Measurements from ENCODE around the gene FXN. TPM values are rescaled to one million over a fixed set of nuclear protein-coding genes. Genes with fewer than 3 reads are reported as not detected.

The FXN gene
- total RNA-seq, 2 experiments from 2014 or later: 14.1 to 15.2 TPM

DNA sequence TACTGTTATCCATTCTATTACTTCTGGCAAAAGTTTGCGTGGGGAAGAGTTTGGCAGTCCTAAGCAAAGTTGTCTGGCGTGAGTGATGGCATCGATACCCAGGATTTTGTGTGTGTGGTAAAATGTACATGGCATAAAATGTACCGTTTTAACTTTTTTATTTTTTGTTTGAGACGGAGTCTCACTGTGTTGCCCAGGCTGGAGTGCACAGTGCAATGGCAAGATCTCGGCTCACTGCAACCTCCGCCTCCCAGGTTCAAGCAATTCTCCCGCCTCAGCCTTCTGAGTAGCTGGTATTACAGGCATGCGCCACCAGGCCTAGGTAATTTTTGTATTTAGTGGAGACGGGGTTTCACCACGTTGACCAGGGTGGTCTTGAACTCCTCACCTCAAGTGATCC lies 83.1 kb downstream of the FXN start:
- ChIA-PET CTCF (interaction anchor here (1.0 kb wide), 1 partner anchor 65 kb away, joined by 4 read pairs; no protein-coding TSS in a partner anchor), POLR2A (no interaction called here)
- peaks cover 2% of the 10 kb centered on the region for H3K27me3 Mint-ChIP-seq
- no peak overlapping the region for H3K27ac Mint-ChIP-seq
- no peaks in the 10 kb centered on the region for H3K9me3 Mint-ChIP-seq
- H3K4me1 Mint-ChIP-seq (ENCODE audit: low read depth): peaks cover 7% of the 10 kb centered on the region
- H3K36me3 Mint-ChIP-seq: no peaks in the 10 kb centered on the region
- no peak overlapping the region for H3K4me3 Mint-ChIP-seq
- intact Hi-C loops (cut with micrococcal nuclease): no loop called here
- DNase-seq: no peak

- POLR2A ChIA-PET: no interaction called here
- peak overlapping the region; percentile 67 for H3K4me3 Mint-ChIP-seq
- no peak overlapping the region for H3K27ac Mint-ChIP-seq
- H3K9me3 Mint-ChIP-seq: no peaks in the 10 kb centered on the region
- DNase-seq: peak; percentile 29
- intact Hi-C loops (cut with micrococcal nuclease): loop anchor here (2.0 to 5.0 kb wide), 2 partner anchors 48 to 78 kb away; no protein-coding TSS in a partner anchor
- H3K4me1 Mint-ChIP-seq (ENCODE audit: low read depth): peaks cover 7% of the 10 kb centered on the region
- peaks cover 2% of the 10 kb centered on the region for H3K27me3 Mint-ChIP-seq
- H3K36me3 Mint-ChIP-seq: no peaks in the 10 kb centered on the region
- CTCF ChIA-PET: interaction anchor here (0.8 to 1.0 kb wide), 4 partner anchors 61 to 103 kb away, joined by 3 read pairs; partner anchors contain the start of gene FXN
These were observed 85.0 kb downstream of the FXN start for GRCh38 chr9:69120380-69121154.

GRCh38 chr9:69121155-69122081 lies 85.9 kb downstream of the FXN start:
- intact Hi-C loops (cut with micrococcal nuclease): loop anchor here (1.0 to 5.0 kb wide), 3 partner anchors 47 to 79 kb away; no protein-coding TSS in a partner anchor
- H3K9me3 Mint-ChIP-seq: no peaks in the 10 kb centered on the region
- H3K27me3 Mint-ChIP-seq: peaks cover 2% of the 10 kb centered on the region
- H3K36me3 Mint-ChIP-seq: no peaks in the 10 kb centered on the region
- DNase-seq: peak; percentile 38
- peak overlapping the region; percentile 88 for H3K4me3 Mint-ChIP-seq
- H3K27ac Mint-ChIP-seq: no peak overlapping the region
- POLR2A ChIA-PET: interaction anchor here (1.2 to 1.5 kb wide), 3 partner anchors 10 to 53 kb away, joined by 3 to 5 read pairs (median 4); partner anchors contain the start of gene TJP2
- CTCF ChIA-PET: interaction anchor here (0.7 to 1.6 kb wide), 9 partner anchors 48 to 102 kb away, joined by 3 to 6 read pairs (median 3); partner anchors contain the start of gene FXN
- H3K4me1 Mint-ChIP-seq (ENCODE audit: low read depth): peaks cover 7% of the 10 kb centered on the region

- peaks cover 7% of the 10 kb centered on the region for H3K4me1 Mint-ChIP-seq (ENCODE audit: low read depth)
- peak overlapping the region; percentile 88 for H3K4me3 Mint-ChIP-seq
- ChIA-PET POLR2A (interaction anchor here (1.2 to 1.5 kb wide), 3 partner anchors 9 to 52 kb away, joined by 3 to 5 read pairs (median 4); partner anchors contain the start of gene TJP2), CTCF (interaction anchor here (0.7 to 1.6 kb wide), 5 partner anchors 47 to 87 kb away, joined by 3 to 6 read pairs (median 3); partner anchors contain the start of gene FXN)
- peak; percentile 58 for DNase-seq
- H3K27me3 Mint-ChIP-seq: peaks cover 2% of the 10 kb centered on the region
- no peak overlapping the region for H3K27ac Mint-ChIP-seq
- intact Hi-C loops (cut with micrococcal nuclease): loop anchor here (1.0 to 5.0 kb wide), 2 partner anchors 71 to 80 kb away; no protein-coding TSS in a partner anchor
- no peaks in the 10 kb centered on the region for H3K9me3 Mint-ChIP-seq
- H3K36me3 Mint-ChIP-seq: no peaks in the 10 kb centered on the region
These were observed 86.6 kb downstream of the FXN start for GRCh38 chr9:69122082-69122548.

GRCh38 chr9:69122549-69123141 lies 87.1 kb downstream of the FXN start:
- Mint-ChIP-seq H3K36me3 (no peaks in the 10 kb centered on the region), H3K9me3 (no peaks in the 10 kb centered on the region), H3K4me3 (peak overlapping the region; percentile 88), H3K4me1 (ENCODE audit: low read depth) (peaks cover 7% of the 10 kb centered on the region), H3K27ac (no peak overlapping the region), H3K27me3 (peaks cover 2% of the 10 kb centered on the region)
- intact Hi-C loops (cut with micrococcal nuclease): loop anchor here (1.0 to 5.0 kb wide), 2 partner anchors 71 to 80 kb away; no protein-coding TSS in a partner anchor
- ChIA-PET CTCF (interaction anchor here (0.7 to 1.6 kb wide), 5 partner anchors 46 to 87 kb away, joined by 3 to 6 read pairs (median 3); partner anchors contain the start of gene FXN), POLR2A (interaction anchor here (1.2 to 1.5 kb wide), 3 partner anchors 9 to 52 kb away, joined by 3 to 5 read pairs (median 4); partner anchors contain the start of gene TJP2)
- no peak for DNase-seq

- Mint-ChIP-seq H3K27ac (no peak overlapping the region), H3K27me3 (no peaks in the 10 kb centered on the region), H3K4me3 (no peak overlapping the region), H3K9me3 (no peaks in the 10 kb centered on the region), H3K36me3 (no peaks in the 10 kb centered on the region), H3K4me1 (ENCODE audit: low read depth) (no peaks in the 10 kb centered on the region)
- ChIA-PET CTCF (no interaction called here), POLR2A (interaction anchor here (1.2 kb wide), 1 partner anchor 9 kb away, joined by 5 read pairs; no protein-coding TSS in a partner anchor)
- no peak for DNase-seq
- intact Hi-C loops (cut with micrococcal nuclease): no loop called here
These were observed 95.2 kb downstream of the FXN start for GRCh38 chr9:69130456-69131441.

DNA sequence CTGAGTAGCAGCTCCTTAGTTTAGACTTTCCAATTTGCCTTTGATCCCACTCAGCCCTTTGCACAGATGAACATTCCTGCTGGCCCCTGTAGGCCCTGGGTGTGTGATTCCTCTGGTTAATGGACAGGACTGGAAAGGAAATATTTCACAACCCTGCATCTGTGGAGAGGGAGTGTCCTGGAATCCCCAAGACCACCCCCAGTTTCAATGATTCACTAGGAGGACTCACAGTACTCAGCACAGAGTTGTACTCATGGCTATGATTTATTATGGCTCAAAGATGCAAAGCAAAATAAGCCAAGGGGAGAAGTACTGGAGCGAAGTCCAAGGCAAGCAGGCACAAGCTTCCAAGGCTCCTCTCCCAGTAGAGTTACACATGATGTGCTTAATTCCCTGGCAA lies 96.1 kb downstream of the FXN start:
- Mint-ChIP-seq H3K36me3 (no peaks in the 10 kb centered on the region), H3K27me3 (no peaks in the 10 kb centered on the region), H3K27ac (no peak overlapping the region), H3K4me1 (ENCODE audit: low read depth) (no peaks in the 10 kb centered on the region), H3K9me3 (no peaks in the 10 kb centered on the region), H3K4me3 (no peak overlapping the region)
- intact Hi-C loops (cut with micrococcal nuclease): no loop called here
- DNase-seq: no peak
- ChIA-PET CTCF (interaction anchor here (0.8 kb wide), 1 partner anchor 62 kb away, joined by 3 read pairs; no protein-coding TSS in a partner anchor), POLR2A (interaction anchor here (1.2 kb wide), 1 partner anchor 10 kb away, joined by 5 read pairs; no protein-coding TSS in a partner anchor)

DNA sequence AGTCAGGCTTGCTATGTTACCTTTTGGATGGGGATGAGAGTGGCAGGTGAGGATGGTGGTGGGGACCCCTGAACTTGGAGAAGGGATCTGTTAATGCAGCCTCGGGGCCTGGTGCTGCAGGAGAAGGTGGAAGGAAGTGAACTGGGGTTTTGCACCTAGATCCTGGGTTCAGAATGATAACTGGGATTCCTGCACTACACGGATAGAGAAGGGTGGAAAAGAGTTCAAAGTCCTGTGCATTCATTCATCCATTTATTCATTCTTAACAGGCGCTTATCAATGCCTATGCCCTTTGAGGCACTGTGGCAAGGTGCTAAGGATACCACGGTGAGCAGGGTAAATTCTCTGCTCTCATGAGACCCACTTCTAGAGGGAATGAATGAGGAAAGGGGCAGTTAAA lies 96.8 kb downstream of the FXN start:
- Mint-ChIP-seq H3K4me1 (ENCODE audit: low read depth) (no peaks in the 10 kb centered on the region), H3K4me3 (no peak overlapping the region)

GRCh38 chr9:69134412-69134811 lies 98.9 kb downstream of the FXN start:
- H3K27ac Mint-ChIP-seq: no peak overlapping the region
- POLR2A ChIA-PET: no interaction called here
- peaks cover 4% of the 10 kb centered on the region for H3K36me3 Mint-ChIP-seq

More for the DNA sequence above, 96.8 kb downstream of the FXN start:
- H3K27ac Mint-ChIP-seq: no peak overlapping the region
- ChIA-PET POLR2A (interaction anchor here (1.2 kb wide), 1 partner anchor 10 kb away, joined by 5 read pairs; no protein-coding TSS in a partner anchor), CTCF (interaction anchor here (0.8 kb wide), 1 partner anchor 61 kb away, joined by 3 read pairs; no protein-coding TSS in a partner anchor)
- no peaks in the 10 kb centered on the region for H3K27me3 Mint-ChIP-seq
- H3K9me3 Mint-ChIP-seq: no peaks in the 10 kb centered on the region
- no peaks in the 10 kb centered on the region for H3K36me3 Mint-ChIP-seq
- DNase-seq: no peak
- intact Hi-C loops (cut with micrococcal nuclease): no loop called here

DNA sequence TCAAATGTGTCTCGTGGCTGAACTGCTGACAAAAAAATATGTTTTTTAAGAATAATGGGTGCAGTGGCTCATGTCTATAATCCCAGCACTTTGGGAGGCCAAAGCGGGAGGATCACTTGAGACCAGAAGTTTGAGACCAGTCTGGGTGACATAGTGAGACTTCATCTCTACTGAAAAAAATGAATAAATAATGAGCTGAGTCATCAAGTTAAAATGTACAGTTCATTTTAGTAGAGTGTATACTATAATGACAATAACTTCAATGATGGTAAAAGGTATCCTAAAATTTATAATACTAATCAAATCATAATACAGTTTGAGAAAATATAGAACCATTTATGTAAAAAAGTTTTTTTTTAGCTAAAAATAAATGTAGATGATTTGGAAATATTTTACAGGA lies 100.6 kb downstream of the FXN start:
- Mint-ChIP-seq H3K9me3 (no peaks in the 10 kb centered on the region), H3K27me3 (no peaks in the 10 kb centered on the region), H3K4me3 (no peak overlapping the region), H3K27ac (no peak overlapping the region), H3K36me3 (peaks cover 4% of the 10 kb centered on the region), H3K4me1 (ENCODE audit: low read depth) (no peaks in the 10 kb centered on the region)
- CTCF ChIA-PET: interaction anchor here (1.0 kb wide), 1 partner anchor 57 kb away, joined by 3 read pairs; no protein-coding TSS in a partner anchor
- intact Hi-C loops (cut with micrococcal nuclease): no loop called here
- POLR2A ChIA-PET: no interaction called here
- DNase-seq: no peak

More at GRCh38 chr9:69134412-69134811, 98.9 kb downstream of the FXN start:
- CTCF ChIA-PET: no interaction called here
- Mint-ChIP-seq H3K4me1 (ENCODE audit: low read depth) (no peaks in the 10 kb centered on the region), H3K27me3 (no peaks in the 10 kb centered on the region), H3K4me3 (no peak overlapping the region), H3K9me3 (no peaks in the 10 kb centered on the region)
- intact Hi-C loops (cut with micrococcal nuclease): no loop called here
- no peak for DNase-seq

All from activated CD4-positive, alpha-beta memory T cell treated with anti-CD3 and anti-CD28 coated beads for 36 hours (primary cell).